ENCODE results near the gene CHSY3.

CHSY3 gene

GRCh38 chr5:129966071-129966470 lies 61.8 kb downstream of the CHSY3 start:
- no peaks in the 10 kb centered on the region for H3K36me3 Mint-ChIP-seq (ENCODE audit: insufficient read depth)
- H3K9me3 Mint-ChIP-seq, result peaks cover 2 to 13% of the 10 kb centered on the region in 2 donors
- H3K4me1 Mint-ChIP-seq (ENCODE audit: low read depth in 2 of 2), result no peaks in the 10 kb centered on the region
- no peak for DNase-seq
- no peak overlapping the region for H3K4me3 Mint-ChIP-seq
- H3K27ac Mint-ChIP-seq, result no peak overlapping the region
- no peak for ATAC-seq (replicated peaks)
- H3K27me3 Mint-ChIP-seq, result no peaks in the 10 kb centered on the region

GRCh38 chr5:129971714-129972113 lies 67.4 kb downstream of the CHSY3 start:
- Mint-ChIP-seq H3K4me1 (ENCODE audit: low read depth in 2 of 2) (no peaks in the 10 kb centered on the region), H3K4me3 (no peak overlapping the region), H3K9me3 (no peaks in the 10 kb centered on the region), H3K27me3 (no peaks in the 10 kb centered on the region), H3K36me3 (ENCODE audit: insufficient read depth) (no peaks in the 10 kb centered on the region), H3K27ac (no peak overlapping the region)
- ATAC-seq (replicated peaks), result no peak
- no peak for DNase-seq

GRCh38 chr5:129972465-129973141 lies 68.3 kb downstream of the CHSY3 start:
- Mint-ChIP-seq H3K9me3 (no peaks in the 10 kb centered on the region), H3K36me3 (ENCODE audit: insufficient read depth) (no peaks in the 10 kb centered on the region), H3K4me3 (no peak overlapping the region), H3K27ac (no peak overlapping the region), H3K4me1 (ENCODE audit: low read depth in 2 of 2) (no peaks in the 10 kb centered on the region), H3K27me3 (no peaks in the 10 kb centered on the region)
- DNase-seq (no peak), ATAC-seq (replicated peaks) (no peak)

- no peaks in the 10 kb centered on the region for H3K27me3 Mint-ChIP-seq
- ATAC-seq (replicated peaks) (no peak), DNase-seq (no peak)
- H3K4me1 Mint-ChIP-seq (ENCODE audit: low read depth in 2 of 2), result no peaks in the 10 kb centered on the region
- H3K36me3 Mint-ChIP-seq (ENCODE audit: insufficient read depth), result no peaks in the 10 kb centered on the region
- no peaks in the 10 kb centered on the region for H3K9me3 Mint-ChIP-seq
- H3K27ac Mint-ChIP-seq, result no peak overlapping the region
- no peak overlapping the region for H3K4me3 Mint-ChIP-seq
These were observed 69.6 kb downstream of the CHSY3 start for GRCh38 chr5:129973716-129974426.

- no peaks in the 10 kb centered on the region for H3K36me3 Mint-ChIP-seq (ENCODE audit: insufficient read depth)
- H3K27ac Mint-ChIP-seq, result no peak overlapping the region
- ATAC-seq (replicated peaks) (no peak), DNase-seq (no peak)
- no peaks in the 10 kb centered on the region for H3K27me3 Mint-ChIP-seq
- H3K4me1 Mint-ChIP-seq (ENCODE audit: low read depth in 2 of 2), result no peaks in the 10 kb centered on the region
- H3K9me3 Mint-ChIP-seq, result peaks cover 0 to 3% of the 10 kb centered on the region in 2 donors
- no peak overlapping the region for H3K4me3 Mint-ChIP-seq
These were observed 73.5 kb downstream of the CHSY3 start for GRCh38 chr5:129977810-129978209.

- no peak for ATAC-seq (replicated peaks)
- no peaks in the 10 kb centered on the region for H3K27me3 Mint-ChIP-seq
- no peak overlapping the region for H3K27ac Mint-ChIP-seq
- H3K36me3 Mint-ChIP-seq (ENCODE audit: insufficient read depth), result no peaks in the 10 kb centered on the region
- H3K4me1 Mint-ChIP-seq (ENCODE audit: low read depth in 2 of 2), result no peaks in the 10 kb centered on the region
- no peak overlapping the region for H3K4me3 Mint-ChIP-seq
- H3K9me3 Mint-ChIP-seq, result peaks cover 0 to 3% of the 10 kb centered on the region in 2 donors
- DNase-seq, result no peak
These were observed 74.0 kb downstream of the CHSY3 start for GRCh38 chr5:129978270-129978669.

GRCh38 chr5:129988453-129988852 lies 84.2 kb downstream of the CHSY3 start:
- no peaks in the 10 kb centered on the region for H3K4me1 Mint-ChIP-seq (ENCODE audit: low read depth in 2 of 2)
- H3K27ac Mint-ChIP-seq, result no peak overlapping the region
- H3K36me3 Mint-ChIP-seq (ENCODE audit: insufficient read depth), result no peaks in the 10 kb centered on the region
- no peak overlapping the region for H3K4me3 Mint-ChIP-seq
- H3K27me3 Mint-ChIP-seq, result no peaks in the 10 kb centered on the region
- peaks cover 8 to 11% of the 10 kb centered on the region in 2 donors for H3K9me3 Mint-ChIP-seq
- ATAC-seq (replicated peaks) (no peak), DNase-seq (no peak)

GRCh38 chr5:129991780-129992179 lies 87.5 kb downstream of the CHSY3 start:
- Mint-ChIP-seq H3K9me3 (peaks cover 0 to 8% of the 10 kb centered on the region in 2 donors), H3K4me1 (ENCODE audit: low read depth in 2 of 2) (no peaks in the 10 kb centered on the region), H3K4me3 (no peak overlapping the region), H3K27ac (no peak overlapping the region), H3K27me3 (no peaks in the 10 kb centered on the region), H3K36me3 (ENCODE audit: insufficient read depth) (no peaks in the 10 kb centered on the region)
- DNase-seq, result no peak
- ATAC-seq (replicated peaks), result no peak

- Mint-ChIP-seq H3K4me1 (ENCODE audit: low read depth in 2 of 2) (no peaks in the 10 kb centered on the region), H3K36me3 (ENCODE audit: insufficient read depth) (no peaks in the 10 kb centered on the region), H3K9me3 (peaks cover 0 to 2% of the 10 kb centered on the region in 2 donors), H3K27ac (no peak overlapping the region), H3K27me3 (no peaks in the 10 kb centered on the region), H3K4me3 (no peak overlapping the region)
- ATAC-seq (replicated peaks) (no peak), DNase-seq (no peak)
These were observed 92.6 kb downstream of the CHSY3 start for GRCh38 chr5:129996896-129997295.

GRCh38 chr5:130000460-130000859 lies 96.2 kb downstream of the CHSY3 start:
- no peaks in the 10 kb centered on the region for H3K4me1 Mint-ChIP-seq (ENCODE audit: low read depth in 2 of 2)
- no peak for DNase-seq

GRCh38 chr5:130002183-130002582 lies 97.9 kb downstream of the CHSY3 start:
- Mint-ChIP-seq H3K4me1 (ENCODE audit: low read depth in 2 of 2) (no peaks in the 10 kb centered on the region), H3K27ac (no peak overlapping the region), H3K27me3 (no peaks in the 10 kb centered on the region), H3K9me3 (peaks cover 0 to 6% of the 10 kb centered on the region in 2 donors), H3K36me3 (ENCODE audit: insufficient read depth) (no peaks in the 10 kb centered on the region), H3K4me3 (no peak overlapping the region)
- DNase-seq, result no peak
- ATAC-seq (replicated peaks), result no peak

More at GRCh38 chr5:130000460-130000859, 96.2 kb downstream of the CHSY3 start:
- no peak overlapping the region for H3K4me3 Mint-ChIP-seq
- no peak for ATAC-seq (replicated peaks)
- H3K9me3 Mint-ChIP-seq, result peaks cover 0 to 4% of the 10 kb centered on the region in 2 donors
- no peaks in the 10 kb centered on the region for H3K36me3 Mint-ChIP-seq (ENCODE audit: insufficient read depth)
- no peaks in the 10 kb centered on the region for H3K27me3 Mint-ChIP-seq
- H3K27ac Mint-ChIP-seq, result no peak overlapping the region

- peaks cover 0 to 6% of the 10 kb centered on the region in 2 donors for H3K9me3 Mint-ChIP-seq
- DNase-seq (no peak), ATAC-seq (replicated peaks) (no peak)
- no peaks in the 10 kb centered on the region for H3K36me3 Mint-ChIP-seq (ENCODE audit: insufficient read depth)
- H3K27ac Mint-ChIP-seq, result no peak overlapping the region
- H3K27me3 Mint-ChIP-seq, result no peaks in the 10 kb centered on the region
- no peak overlapping the region for H3K4me3 Mint-ChIP-seq
- no peaks in the 10 kb centered on the region for H3K4me1 Mint-ChIP-seq (ENCODE audit: low read depth in 2 of 2)
These were observed 98.6 kb downstream of the CHSY3 start for GRCh38 chr5:130002876-130003275.

GRCh38 chr5:130011986-130012385 lies 107.7 kb downstream of the CHSY3 start:
- DNase-seq (no peak), ATAC-seq (replicated peaks) (no peak)
- H3K9me3 Mint-ChIP-seq, result peaks cover 6 to 35% of the 10 kb centered on the region in 2 donors
- H3K36me3 Mint-ChIP-seq (ENCODE audit: insufficient read depth), result no peaks in the 10 kb centered on the region
- H3K27ac Mint-ChIP-seq, result no peak overlapping the region
- H3K27me3 Mint-ChIP-seq, result no peaks in the 10 kb centered on the region
- H3K4me3 Mint-ChIP-seq, result no peak overlapping the region
- no peaks in the 10 kb centered on the region for H3K4me1 Mint-ChIP-seq (ENCODE audit: low read depth in 2 of 2)

- Mint-ChIP-seq H3K27ac (no peak overlapping the region), H3K27me3 (no peaks in the 10 kb centered on the region), H3K36me3 (ENCODE audit: insufficient read depth) (no peaks in the 10 kb centered on the region), H3K4me3 (no peak overlapping the region), H3K9me3 (peaks cover 4 to 14% of the 10 kb centered on the region in 2 donors), H3K4me1 (ENCODE audit: low read depth in 2 of 2) (no peaks in the 10 kb centered on the region)
- DNase-seq (no peak), ATAC-seq (replicated peaks) (no peak)
These were observed 112.9 kb downstream of the CHSY3 start for GRCh38 chr5:130017173-130017572.

Data from effector memory CD8-positive, alpha-beta T cell (primary cell).